SK-N-SH (cell line): ENCODE data around the gene BCAS3. TPM values are rescaled to one million over a fixed set of nuclear protein-coding genes. Genes with fewer than 3 reads are reported as not detected.

Source experiments
- CTCF ChIA-PET: fragments of 300-600, 350-600 bp; formaldehyde crosslinking; extraction: SDS; loops from one replicate; lab custom pipeline; 2021; lab: Yijun Ruan, JAX
- POLR2A ChIA-PET: fragments of 350-600 bp; sonication (Branson Sonifier 250); formaldehyde crosslinking; extraction: SDS; loops from one replicate; lab custom pipeline; 2020; ENCODE audit warnings: antibody characterized with exemption, inconsistent platforms; lab: Yijun Ruan, JAX
- DNase-seq: peaks from one replicate; pipeline ENCODE4 v3.0.0; 2012
- H2AFZ ChIP-seq: fragments of 200-600 bp; sonication (generic); 2 replicates; pipeline ENCODE4 v1.8.1; 2016; ENCODE audit warnings: antibody characterized with exemption, mild to moderate bottlenecking, low read depth
- H3F3A ChIP-seq: fragments of 200-600 bp; sonication (generic); replicated peaks from 2 replicates; pipeline ENCODE3; 2016; ENCODE audit warnings: antibody characterized with exemption, mild to moderate bottlenecking; ENCODE audit not compliant: insufficient read depth
- H3K27ac ChIP-seq, 2 experiments: fragments of 200-500 bp in 1 of 2; fragments of 200-600 bp in 1 of 2; sonication (Bioruptor generic) in 1 of 2; sonication (generic), shearing (Covaris generic) in 1 of 2; 2 replicates each; pipeline versions ENCODE4 v1.5.1 to v1.6.1; 2014 to 2016; ENCODE audit warnings: low read depth in 2 of 2, inconsistent platforms in 1 of 2, low read length in 1 of 2, mild to moderate bottlenecking in 1 of 2, mixed read lengths in 1 of 2
- H3K27me3 ChIP-seq: fragments of 200-600 bp; sonication (generic), shearing (Covaris generic); 2 replicates; pipeline ENCODE4 v1.6.1; 2016; ENCODE audit warnings: mixed run types; ENCODE audit not compliant: insufficient read depth
- H3K36me3 ChIP-seq, 2 experiments: fragments of 200-500 bp in 1 of 2; fragments of 200-600 bp in 1 of 2; sonication (Bioruptor generic) in 1 of 2; sonication (generic) in 1 of 2; replicated peaks in 1 of 2; 2 replicates each; pipeline versions ENCODE3 to v1.5.1; 2014 to 2016; ENCODE audit warnings: low read length in 1 of 2, mild to moderate bottlenecking in 1 of 2; ENCODE audit not compliant: insufficient read depth in 2 of 2, control insufficient read depth in 1 of 2
- H3K4me1 ChIP-seq, 2 experiments: fragments of 200-500 bp in 1 of 2; fragments of 200-600 bp in 1 of 2; sonication (Bioruptor generic) in 1 of 2; sonication (generic), shearing (Covaris generic) in 1 of 2; 2 replicates each; pipeline versions ENCODE4 v1.5.1 to v1.6.1; 2014 to 2016; ENCODE audit warnings: low read depth in 1 of 2, low read length in 1 of 2, mixed run types in 1 of 2; ENCODE audit not compliant: insufficient read depth in 2 of 2, control insufficient read depth in 1 of 2
- H3K4me2 ChIP-seq: fragments of 200-600 bp; sonication (generic), shearing (Covaris generic); 2 replicates; pipeline ENCODE4 v1.6.1; 2017; ENCODE audit warnings: mixed run types
- H3K4me3 ChIP-seq, 2 experiments: fragments of 200-500 bp in 1 of 2; fragments of 200-600 bp in 1 of 2; sonication (Bioruptor generic) in 1 of 2; sonication (generic), shearing (Covaris generic) in 1 of 2; 2 replicates each; pipeline versions ENCODE4 v1.5.1 to v1.8.1; 2014 to 2016; ENCODE audit warnings: low read depth in 2 of 2, inconsistent platforms in 1 of 2, low read length in 1 of 2, mild to moderate bottlenecking in 1 of 2, mixed read lengths in 1 of 2, moderate library complexity in 1 of 2
- H3K79me2 ChIP-seq: fragments of 200-600 bp; sonication (generic); 2 replicates; pipeline ENCODE4 v1.8.1; 2017; ENCODE audit warnings: mild to moderate bottlenecking; ENCODE audit not compliant: insufficient read depth
- H3K9ac ChIP-seq: fragments of 200-600 bp; sonication (generic); 2 replicates; pipeline ENCODE4 v1.6.1; 2017; ENCODE audit warnings: mixed run types
- H3K9me2 ChIP-seq: fragments of 200-600 bp; sonication (generic); 2 replicates; pipeline ENCODE4 v1.6.1; 2017; ENCODE audit warnings: mixed run types
- H3K9me3 ChIP-seq: fragments of 200-600 bp; sonication (generic); 2 replicates; pipeline ENCODE4 v1.6.1; 2017; ENCODE audit warnings: mixed run types, mild to moderate bottlenecking, moderate library complexity
- H4K20me1 ChIP-seq: fragments of 200-600 bp; sonication (generic); 2 replicates; pipeline ENCODE4 v1.6.1; 2017; ENCODE audit warnings: mild to moderate bottlenecking, mixed run types; ENCODE audit not compliant: insufficient read depth
- EP300 ChIP-seq, 2 experiments: IDR thresholded peaks; 2 replicates each; pipeline versions ENCODE4 v1.4.0 to v1.6.1; 2012; ENCODE audit warnings: borderline replicate concordance in 1 of 2, low read depth in 1 of 2, low read length in 1 of 2
- FOSL2 ChIP-seq: IDR thresholded peaks from 2 replicates; pipeline ENCODE4 v1.4.0; 2012; ENCODE audit warnings: low read depth, mild to moderate bottlenecking, moderate library complexity, borderline replicate concordance
- FOXJ3 ChIP-seq: sonication (generic); formaldehyde crosslinking; IDR thresholded peaks from 2 replicates; pipeline ENCODE4 v1.5.1; 2020; ENCODE audit warnings: mild to moderate bottlenecking, missing genetic modification reagents
- GABPA ChIP-seq: IDR thresholded peaks from 2 replicates; pipeline ENCODE4 v1.4.0; 2012; ENCODE audit warnings: low read depth, mild to moderate bottlenecking
- GATA2 ChIP-seq: sonication (generic); formaldehyde crosslinking; IDR thresholded peaks from 2 replicates; pipeline ENCODE4 v1.5.0; 2020; ENCODE audit warnings: mild to moderate bottlenecking, missing genetic modification reagents
- IRF3 ChIP-seq: fragments of 150-350 bp; IDR thresholded peaks from 2 replicates; pipeline ENCODE4 v1.6.1; 2016; ENCODE audit warnings: mild to moderate bottlenecking, low read depth, low read length
- MEF2A ChIP-seq: IDR thresholded peaks from 2 replicates; pipeline ENCODE4 v1.4.0; 2012; ENCODE audit warnings: low read depth, borderline replicate concordance
- MXI1 ChIP-seq: IDR thresholded peaks from 2 replicates; pipeline ENCODE4 v1.6.1; 2012; ENCODE audit warnings: mild to moderate bottlenecking, low read depth, low read length, improper control_type of control experiment
- NRF1 ChIP-seq: IDR thresholded peaks from 2 replicates; pipeline ENCODE4 v1.6.1; 2012; ENCODE audit warnings: low read depth, mild to moderate bottlenecking, low read length
- RAD21 ChIP-seq: IDR thresholded peaks from 2 replicates; pipeline ENCODE4 v1.6.1; 2012; ENCODE audit warnings: mild to moderate bottlenecking, low read length
- RXRA ChIP-seq: IDR thresholded peaks from 2 replicates; pipeline ENCODE4 v1.4.0; 2012; ENCODE audit warnings: low read depth, mild to moderate bottlenecking, borderline replicate concordance
- SMC3 ChIP-seq: IDR thresholded peaks from 2 replicates; pipeline ENCODE4 v1.6.1; 2012; ENCODE audit warnings: low read depth, low read length, improper control_type of control experiment
- TEAD4 ChIP-seq: IDR thresholded peaks from 2 replicates; pipeline ENCODE4 v1.4.0; 2012; ENCODE audit warnings: mild to moderate bottlenecking, borderline replicate concordance; ENCODE audit not compliant: insufficient read depth
- USF1 ChIP-seq: IDR thresholded peaks from 2 replicates; pipeline ENCODE4 v1.4.0; 2012; ENCODE audit warnings: low read depth, borderline replicate concordance
- YY1 ChIP-seq: IDR thresholded peaks from 2 replicates; pipeline ENCODE4 v1.4.0; 2012; ENCODE audit warnings: low read depth, mild to moderate bottlenecking
- WGBS: methylation state at CpG from one replicate; pipeline ENCODE4 v1.1.6; 2017; ENCODE audit warnings: low lambda C conversion rate; 5-methylcytosine and 5-hydroxymethylcytosine counted together
- polyA plus RNA-seq, 3 experiments: library from polyadenylated mRNA; depleted of rRNA; stranded (reverse); fragments of >200 nt; gene quantifications; 2 replicates each; pipeline ENCODE4 v1.2.3, GENCODE V29; 2012
- TF ChIP-seq, protein P1 (sequence below): IDR thresholded peaks from 2 replicates; pipeline ENCODE4; 2012
- TF ChIP-seq, protein P2 (sequence below): fragments of 150-350 bp; IDR thresholded peaks from 2 replicates; pipeline ENCODE4 v1.6.1; 2017; ENCODE audit warnings: antibody characterized with exemption, low read length, low read depth, borderline replicate concordance
- TF ChIP-seq, protein P3 (sequence below): IDR thresholded peaks from 2 replicates; pipeline ENCODE4 v1.6.1; 2012; ENCODE audit warnings: mild to moderate bottlenecking, low read depth, low read length, moderate library complexity
- TF ChIP-seq, protein P4 (sequence below): fragments of 200-600 bp; sonication (generic); IDR thresholded peaks from 2 replicates; pipeline ENCODE4 v1.6.1; 2017; ENCODE audit warnings: antibody characterized with exemption, mild to moderate bottlenecking, moderate library complexity

BCAS3 gene
- polyA plus RNA-seq, 1 of the 3 experiments (the other 2 are of a cell fraction), result 5.9 TPM

GRCh38 chr17:61416540-61417363 is 739.1 kb downstream of the BCAS3 start (continued):
- TF ChIP-seq RXRA, result no peak
- no peak for TF ChIP-seq GABPA
- no peak for TF ChIP-seq TEAD4
- TF ChIP-seq, protein P1, sequence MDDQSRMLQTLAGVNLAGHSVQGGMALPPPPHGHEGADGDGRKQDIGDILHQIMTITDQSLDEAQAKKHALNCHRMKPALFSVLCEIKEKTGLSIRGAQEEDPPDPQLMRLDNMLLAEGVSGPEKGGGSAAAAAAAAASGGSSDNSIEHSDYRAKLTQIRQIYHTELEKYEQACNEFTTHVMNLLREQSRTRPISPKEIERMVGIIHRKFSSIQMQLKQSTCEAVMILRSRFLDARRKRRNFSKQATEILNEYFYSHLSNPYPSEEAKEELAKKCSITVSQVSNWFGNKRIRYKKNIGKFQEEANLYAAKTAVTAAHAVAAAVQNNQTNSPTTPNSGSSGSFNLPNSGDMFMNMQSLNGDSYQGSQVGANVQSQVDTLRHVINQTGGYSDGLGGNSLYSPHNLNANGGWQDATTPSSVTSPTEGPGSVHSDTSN, result 0 out of 2 replicates have a peak, but pooled peaks have one; percentile 19
- TF ChIP-seq IRF3, result no peak
- peak; percentile 99 for TF ChIP-seq SMC3
- TF ChIP-seq USF1, result no peak
- peak; percentile 64 for TF ChIP-seq MXI1
- 0 out of 4 replicates have a peak, but pooled peaks of 1 of the 2 experiments have one; percentile 28 for TF ChIP-seq EP300 (IDR thresholded peaks at IDR 0.05; ENCODE audit: borderline replicate concordance in 1 of 2, low read depth in 1 of 2, low read length in 1 of 2)
- peak; percentile 99 for TF ChIP-seq RAD21
- peak; percentile 74 for TF ChIP-seq FOXJ3
- TF ChIP-seq, protein P2, sequence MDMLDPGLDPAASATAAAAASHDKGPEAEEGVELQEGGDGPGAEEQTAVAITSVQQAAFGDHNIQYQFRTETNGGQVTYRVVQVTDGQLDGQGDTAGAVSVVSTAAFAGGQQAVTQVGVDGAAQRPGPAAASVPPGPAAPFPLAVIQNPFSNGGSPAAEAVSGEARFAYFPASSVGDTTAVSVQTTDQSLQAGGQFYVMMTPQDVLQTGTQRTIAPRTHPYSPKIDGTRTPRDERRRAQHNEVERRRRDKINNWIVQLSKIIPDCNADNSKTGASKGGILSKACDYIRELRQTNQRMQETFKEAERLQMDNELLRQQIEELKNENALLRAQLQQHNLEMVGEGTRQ, result 0 out of 2 replicates have a peak, but pooled peaks have one; percentile 17
- peak; percentile 88 for TF ChIP-seq NRF1

DNA sequence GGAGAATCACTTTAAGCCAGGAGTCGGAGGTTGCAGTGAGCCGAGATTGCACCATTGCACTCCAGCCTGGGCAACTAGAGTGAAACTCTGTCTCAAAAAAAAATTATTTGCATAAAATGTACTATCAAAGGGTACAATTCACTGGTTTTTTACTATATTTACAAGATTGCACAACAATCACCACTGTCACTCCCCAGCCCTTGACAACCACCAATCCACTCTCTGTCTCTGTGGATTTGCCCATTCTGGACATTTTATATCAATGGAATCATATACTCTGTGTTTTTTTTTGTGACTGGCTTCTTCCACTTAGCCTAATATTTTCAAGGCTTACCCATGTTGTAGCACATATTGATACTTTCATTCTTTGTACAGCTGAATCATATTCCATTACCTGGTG is 740.8 kb downstream of the BCAS3 start:
- H3K27ac ChIP-seq, result no peak overlapping the region
- H2AFZ ChIP-seq, result no peak overlapping the region
- H3K27me3 ChIP-seq, result no peaks in the 10 kb centered on the region
- H3F3A ChIP-seq, result no peaks in the 10 kb centered on the region
- peaks cover 3% of the 10 kb centered on the region for H3K79me2 ChIP-seq
- H3K4me1 ChIP-seq, result peaks cover 5 to 38% of the 10 kb centered on the region in 2 experiments; a peak in 2 of 4 replicates
- no peaks in the 10 kb centered on the region for H3K9me2 ChIP-seq
- WGBS, result 98% methylated on average over 2 of the region's 2 CpGs
- no peak overlapping the region for H3K4me2 ChIP-seq
- H4K20me1 ChIP-seq, result no peaks in the 10 kb centered on the region
- no peak for DNase-seq
- no peak overlapping the region for H3K4me3 ChIP-seq
- H3K9me3 ChIP-seq, result no peaks in the 10 kb centered on the region
- H3K36me3 ChIP-seq, result no peaks in the 10 kb centered on the region
- POLR2A ChIA-PET, result no interaction called here
- CTCF ChIA-PET, result interaction anchor here (0.6 to 16.4 kb wide), 10 partner anchors 55 to 691 kb away, joined by 3 to 318 read pairs (median 9); no protein-coding TSS in a partner anchor
- no peak overlapping the region for H3K9ac ChIP-seq
- TF ChIP-seq YY1 (no peak), IRF3 (no peak), MEF2A (no peak), GABPA (no peak), GATA2 (CRISPR knock-in tag) (no peak), FOSL2 (no peak)
- TF ChIP-seq, protein P3, sequence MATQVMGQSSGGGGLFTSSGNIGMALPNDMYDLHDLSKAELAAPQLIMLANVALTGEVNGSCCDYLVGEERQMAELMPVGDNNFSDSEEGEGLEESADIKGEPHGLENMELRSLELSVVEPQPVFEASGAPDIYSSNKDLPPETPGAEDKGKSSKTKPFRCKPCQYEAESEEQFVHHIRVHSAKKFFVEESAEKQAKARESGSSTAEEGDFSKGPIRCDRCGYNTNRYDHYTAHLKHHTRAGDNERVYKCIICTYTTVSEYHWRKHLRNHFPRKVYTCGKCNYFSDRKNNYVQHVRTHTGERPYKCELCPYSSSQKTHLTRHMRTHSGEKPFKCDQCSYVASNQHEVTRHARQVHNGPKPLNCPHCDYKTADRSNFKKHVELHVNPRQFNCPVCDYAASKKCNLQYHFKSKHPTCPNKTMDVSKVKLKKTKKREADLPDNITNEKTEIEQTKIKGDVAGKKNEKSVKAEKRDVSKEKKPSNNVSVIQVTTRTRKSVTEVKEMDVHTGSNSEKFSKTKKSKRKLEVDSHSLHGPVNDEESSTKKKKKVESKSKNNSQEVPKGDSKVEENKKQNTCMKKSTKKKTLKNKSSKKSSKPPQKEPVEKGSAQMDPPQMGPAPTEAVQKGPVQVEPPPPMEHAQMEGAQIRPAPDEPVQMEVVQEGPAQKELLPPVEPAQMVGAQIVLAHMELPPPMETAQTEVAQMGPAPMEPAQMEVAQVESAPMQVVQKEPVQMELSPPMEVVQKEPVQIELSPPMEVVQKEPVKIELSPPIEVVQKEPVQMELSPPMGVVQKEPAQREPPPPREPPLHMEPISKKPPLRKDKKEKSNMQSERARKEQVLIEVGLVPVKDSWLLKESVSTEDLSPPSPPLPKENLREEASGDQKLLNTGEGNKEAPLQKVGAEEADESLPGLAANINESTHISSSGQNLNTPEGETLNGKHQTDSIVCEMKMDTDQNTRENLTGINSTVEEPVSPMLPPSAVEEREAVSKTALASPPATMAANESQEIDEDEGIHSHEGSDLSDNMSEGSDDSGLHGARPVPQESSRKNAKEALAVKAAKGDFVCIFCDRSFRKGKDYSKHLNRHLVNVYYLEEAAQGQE, result no peak
- TF ChIP-seq, protein P4, sequence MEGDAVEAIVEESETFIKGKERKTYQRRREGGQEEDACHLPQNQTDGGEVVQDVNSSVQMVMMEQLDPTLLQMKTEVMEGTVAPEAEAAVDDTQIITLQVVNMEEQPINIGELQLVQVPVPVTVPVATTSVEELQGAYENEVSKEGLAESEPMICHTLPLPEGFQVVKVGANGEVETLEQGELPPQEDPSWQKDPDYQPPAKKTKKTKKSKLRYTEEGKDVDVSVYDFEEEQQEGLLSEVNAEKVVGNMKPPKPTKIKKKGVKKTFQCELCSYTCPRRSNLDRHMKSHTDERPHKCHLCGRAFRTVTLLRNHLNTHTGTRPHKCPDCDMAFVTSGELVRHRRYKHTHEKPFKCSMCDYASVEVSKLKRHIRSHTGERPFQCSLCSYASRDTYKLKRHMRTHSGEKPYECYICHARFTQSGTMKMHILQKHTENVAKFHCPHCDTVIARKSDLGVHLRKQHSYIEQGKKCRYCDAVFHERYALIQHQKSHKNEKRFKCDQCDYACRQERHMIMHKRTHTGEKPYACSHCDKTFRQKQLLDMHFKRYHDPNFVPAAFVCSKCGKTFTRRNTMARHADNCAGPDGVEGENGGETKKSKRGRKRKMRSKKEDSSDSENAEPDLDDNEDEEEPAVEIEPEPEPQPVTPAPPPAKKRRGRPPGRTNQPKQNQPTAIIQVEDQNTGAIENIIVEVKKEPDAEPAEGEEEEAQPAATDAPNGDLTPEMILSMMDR, result no peak
